GM10847 (cell line): ENCODE data around the gene GPR17.

Source experiments
- POLR2A ChIP-seq: IDR thresholded peaks from 2 replicates; pipeline ENCODE4 v1.6.1; 2011; ENCODE audit not compliant: insufficient read length; ENCODE audit errors: extremely low read depth

Gene GPR17

DNA sequence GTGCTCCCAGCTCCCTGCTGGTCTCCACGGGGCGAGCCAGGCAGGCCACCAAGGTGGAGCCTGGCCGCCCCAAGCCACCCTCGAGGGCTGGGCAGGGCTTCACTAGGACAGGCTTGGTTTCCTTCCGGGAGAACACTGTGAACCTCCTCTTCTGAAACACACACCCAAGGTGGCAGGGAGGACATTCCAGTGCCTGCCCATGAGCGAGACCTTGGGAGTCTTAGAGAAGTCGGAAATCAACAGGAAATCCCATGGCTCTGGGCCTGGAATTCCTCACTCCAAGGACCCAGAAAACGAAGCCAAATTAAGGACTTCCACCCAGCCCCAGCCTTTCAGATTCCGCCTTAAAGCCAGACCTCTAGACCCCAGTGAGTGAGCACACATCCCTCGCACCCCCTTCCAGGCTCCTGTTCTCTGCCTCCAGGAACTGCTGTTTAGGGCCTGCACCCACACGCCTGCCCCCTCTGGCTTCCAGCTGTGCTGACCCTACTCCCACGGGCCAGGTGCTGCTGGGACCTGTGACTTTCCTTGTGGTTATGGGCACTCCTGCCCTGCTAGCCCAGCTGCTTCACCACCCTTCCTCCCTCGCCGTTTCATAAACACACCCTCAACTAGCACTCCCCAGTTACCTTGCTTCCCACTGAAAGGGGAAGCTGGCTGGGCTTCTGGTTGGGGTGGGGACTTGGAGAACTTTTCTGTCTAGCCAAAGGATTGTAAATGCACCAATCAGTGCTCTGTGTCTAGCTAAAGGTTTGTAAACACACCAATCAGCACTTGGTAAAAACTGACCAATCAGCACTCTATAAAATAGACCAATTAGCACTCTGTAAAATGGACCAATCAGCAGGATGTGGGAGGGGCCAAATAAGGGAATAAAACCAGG, 13.7 kb downstream of the GPR17 start:
- TF ChIP-seq POLR2A = no peak

DNA sequence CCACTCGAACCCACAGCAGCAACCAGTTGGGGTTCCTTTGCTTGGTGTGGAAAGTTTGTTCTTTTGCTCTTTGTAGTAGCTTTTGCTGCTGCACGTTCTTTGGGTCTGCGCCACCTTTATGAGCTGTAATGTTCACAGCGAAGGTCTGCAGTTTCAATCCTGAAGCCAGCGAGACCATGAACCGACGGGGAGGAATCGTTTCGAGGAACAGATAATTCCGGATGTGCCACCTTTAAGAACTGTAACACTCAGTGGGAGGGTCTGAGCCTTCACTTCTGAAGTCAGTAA, 14.3 kb downstream of the GPR17 start:
- no peak for TF ChIP-seq POLR2A

DNA sequence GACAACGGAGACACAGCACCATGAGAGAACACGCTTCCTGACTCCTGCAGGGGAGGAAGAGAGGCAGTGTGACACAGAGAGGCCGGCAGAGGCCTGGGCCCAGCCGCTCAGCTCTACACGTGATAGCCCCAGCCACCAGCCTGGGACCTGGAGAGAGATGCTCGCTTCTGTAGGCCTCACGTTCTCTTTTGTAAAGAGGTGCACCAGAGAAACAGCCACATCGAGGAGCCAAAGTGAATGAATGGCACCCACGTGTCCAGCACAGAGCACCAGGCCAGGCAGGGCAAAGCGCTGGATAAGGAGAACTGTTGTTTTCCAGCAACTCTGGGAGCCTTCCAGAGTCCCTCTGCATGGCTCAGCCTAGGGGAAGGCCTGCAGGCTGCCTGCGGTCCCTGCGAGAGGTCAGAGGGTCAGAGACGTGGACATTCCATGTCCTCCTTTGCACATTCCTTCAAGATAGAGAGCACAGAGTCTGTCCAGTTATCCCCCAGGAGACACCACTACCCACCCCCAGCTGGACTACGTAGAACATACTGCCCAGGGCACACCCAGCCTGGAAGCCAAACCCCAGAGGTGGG, 15.2 kb downstream of the GPR17 start:
- TF ChIP-seq POLR2A = no peak

DNA sequence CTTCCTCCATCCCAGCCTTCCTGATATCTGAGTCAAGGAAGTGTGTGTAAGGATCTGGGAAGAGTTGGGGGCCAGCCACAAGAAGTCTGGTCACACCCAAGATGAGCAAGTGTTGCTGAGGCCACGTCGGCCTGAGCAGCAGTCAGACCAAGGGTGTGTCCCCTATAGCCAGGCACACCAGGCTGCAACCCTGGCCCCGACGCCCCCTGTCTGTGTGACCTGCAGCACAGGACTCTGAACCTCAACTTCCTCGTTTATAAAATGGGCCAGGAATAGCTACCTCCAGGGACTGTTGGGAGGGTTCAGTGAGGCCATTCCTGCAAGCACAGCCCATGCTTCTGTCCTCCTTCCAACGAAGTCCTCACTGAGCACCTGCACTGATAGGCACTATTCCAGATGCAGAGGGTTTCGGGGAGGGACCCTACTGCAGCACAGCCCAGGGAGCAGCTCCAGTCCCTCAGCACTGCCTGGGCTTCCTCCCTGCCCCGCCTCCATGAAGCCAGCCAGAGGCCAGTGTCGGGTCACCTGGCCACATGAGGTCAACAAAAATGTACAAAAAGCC, 16.1 kb downstream of the GPR17 start:
- no peak for TF ChIP-seq POLR2A

DNA sequence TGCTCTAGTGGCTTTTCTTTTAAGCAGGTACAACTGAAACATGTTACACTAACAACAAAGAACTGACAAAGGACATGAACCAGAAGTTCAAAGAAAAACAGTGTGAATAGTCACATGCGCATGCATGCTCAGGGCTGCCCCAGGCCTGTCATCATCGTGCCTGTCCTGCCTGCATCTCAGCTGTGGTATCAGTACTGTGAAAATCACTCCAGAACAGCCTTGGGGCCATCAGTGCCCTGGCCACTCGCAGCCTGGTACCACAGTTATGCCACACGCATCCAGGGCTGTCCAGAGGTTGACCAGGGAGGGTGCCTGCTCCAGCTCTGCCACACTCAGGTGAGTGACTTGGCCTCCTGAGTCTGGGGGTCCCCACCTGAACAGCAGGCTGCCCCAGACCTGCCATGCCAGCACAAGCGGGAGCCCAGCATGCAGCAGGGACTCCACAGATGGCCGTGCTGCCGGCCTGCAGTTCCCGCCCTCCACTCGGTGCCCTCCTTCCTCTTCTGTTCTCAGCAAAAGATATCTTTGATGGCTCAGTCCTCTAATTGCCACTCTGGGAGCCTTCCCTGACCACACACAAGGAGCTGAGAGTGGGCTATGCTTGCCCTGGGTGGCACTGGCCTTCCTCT, 17.1 kb downstream of the GPR17 start:
- TF ChIP-seq POLR2A = no peak

DNA sequence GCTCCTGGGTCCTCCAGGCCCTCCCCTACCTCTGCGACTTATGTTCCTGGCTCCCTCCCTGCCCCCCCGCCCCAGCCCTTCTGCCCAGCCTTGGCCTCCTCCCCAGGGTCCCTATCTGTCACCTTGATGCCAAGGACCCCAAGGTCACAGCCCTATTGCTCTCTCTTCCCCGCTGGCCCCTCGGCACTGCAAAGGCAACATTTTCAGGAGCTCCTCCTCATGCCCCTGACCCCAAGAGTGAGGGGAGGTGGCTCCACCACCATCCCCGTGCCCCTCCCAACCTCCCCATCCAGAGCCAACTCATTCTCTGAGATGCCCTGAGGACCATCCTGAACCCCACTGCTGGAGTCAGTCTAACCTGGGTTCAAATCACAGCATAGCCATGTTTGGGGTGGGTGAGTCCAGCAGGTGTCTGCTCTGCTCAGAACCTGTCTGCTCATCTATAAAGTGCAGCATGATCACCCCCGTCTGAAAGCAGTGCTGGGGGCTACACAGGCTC, 17.7 kb downstream of the GPR17 start:
- TF ChIP-seq POLR2A = no peak

DNA sequence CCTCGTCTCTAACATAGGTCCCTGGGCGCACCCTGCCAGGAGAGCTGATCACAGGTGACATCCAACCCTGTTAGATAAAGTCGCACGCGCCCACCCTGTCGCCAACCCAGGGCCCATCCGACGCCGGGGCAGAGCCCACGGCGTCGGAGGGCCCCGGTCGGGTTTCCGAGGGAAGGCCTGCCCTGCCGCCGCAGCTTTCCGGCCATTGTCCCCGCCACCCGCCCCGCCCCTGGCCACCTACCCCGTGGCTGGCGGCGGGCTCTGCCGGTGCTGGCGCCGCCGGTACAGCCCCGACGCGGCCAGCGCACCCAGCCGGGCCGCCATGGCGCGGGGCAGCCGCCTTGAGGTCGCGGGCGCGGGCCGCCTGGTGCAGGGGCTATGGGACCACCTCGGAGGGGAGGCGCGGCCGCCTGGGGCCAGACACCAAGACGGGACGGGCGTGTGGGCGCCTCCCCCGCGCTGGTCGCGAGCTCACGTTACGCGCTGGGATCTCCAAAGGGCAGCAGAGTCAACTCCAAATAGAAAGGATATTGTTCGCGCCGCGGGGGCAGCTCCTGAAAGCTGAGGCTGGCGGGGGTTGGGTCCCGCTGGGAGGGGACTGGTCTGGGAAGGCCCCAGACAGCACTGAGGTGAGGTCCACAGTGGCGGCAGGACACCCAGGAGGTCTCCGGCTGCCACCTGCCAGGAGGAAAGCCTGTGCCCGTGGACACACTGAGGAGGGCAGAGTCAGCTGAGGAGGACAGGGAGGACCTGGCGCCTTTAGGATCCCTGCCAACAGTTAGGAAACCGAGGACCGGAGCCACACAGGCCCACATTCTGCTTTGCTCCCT, 18.3 kb downstream of the GPR17 start:
- TF ChIP-seq POLR2A = no peak

DNA sequence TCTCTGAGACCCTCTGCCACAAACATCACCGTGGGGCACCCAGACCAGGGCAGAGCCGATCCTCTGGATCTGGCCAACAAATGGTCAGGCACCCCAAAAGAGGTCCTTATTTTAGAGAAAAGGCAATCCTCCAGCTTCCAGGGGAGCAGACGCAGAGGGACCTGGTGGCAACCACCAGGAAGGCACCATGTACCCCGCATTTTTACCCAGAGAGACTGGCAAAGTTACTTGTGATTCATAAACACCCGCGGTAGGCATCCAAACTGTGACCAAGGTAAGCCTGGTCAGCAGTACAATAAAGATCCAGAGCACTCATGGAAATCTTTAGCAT, 18.9 kb downstream of the GPR17 start:
- TF ChIP-seq POLR2A = no peak

DNA sequence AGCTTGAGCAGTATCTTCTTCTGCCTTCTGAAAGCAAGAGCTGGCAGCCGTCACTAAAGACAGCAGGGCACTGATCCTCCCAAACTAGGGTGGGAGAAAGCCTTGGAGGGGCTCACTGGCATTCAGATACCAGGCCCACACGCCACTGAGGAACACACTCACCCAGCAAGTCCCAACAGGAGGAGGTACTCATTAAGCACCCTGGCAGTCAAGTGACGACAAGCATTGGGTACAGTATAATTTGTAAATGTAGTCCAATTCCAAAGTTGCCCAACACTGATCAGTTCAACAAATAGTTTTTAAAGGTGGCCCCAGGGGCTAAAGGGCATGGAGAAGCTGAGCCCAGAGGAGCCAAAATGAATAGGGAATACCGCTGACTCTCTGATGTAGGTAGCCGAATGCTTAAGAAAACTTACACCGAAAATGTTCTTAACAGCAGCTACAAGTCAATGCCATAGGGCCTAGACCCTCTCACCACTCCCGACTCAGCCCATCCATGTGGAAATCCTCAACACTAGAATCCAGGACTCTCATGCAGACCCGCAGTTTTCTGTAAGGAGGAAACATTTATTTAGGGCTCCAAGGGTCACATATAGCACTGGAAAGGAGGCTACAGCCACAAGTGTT, 19.4 kb downstream of the GPR17 start:
- TF ChIP-seq POLR2A = no peak

DNA sequence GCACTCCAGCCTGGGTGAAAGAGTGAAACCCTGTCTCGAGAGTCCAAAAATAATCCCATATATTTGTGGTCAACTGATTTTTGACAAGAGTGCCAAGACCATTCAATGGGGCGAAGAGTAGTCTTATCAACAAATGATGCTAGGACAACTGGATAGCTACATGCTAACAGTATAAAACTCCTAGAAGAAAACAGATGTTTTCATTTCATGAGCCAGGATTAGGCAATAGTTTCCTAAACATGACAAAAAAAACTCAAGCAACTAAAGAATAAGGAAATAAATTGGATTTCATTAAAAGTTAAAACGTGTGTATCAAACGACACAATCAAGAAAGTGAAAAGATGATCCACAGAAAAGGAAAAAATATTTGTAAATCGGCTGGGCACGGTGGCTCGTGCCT, 23.1 kb downstream of the GPR17 start:
- TF ChIP-seq POLR2A = no peak

DNA sequence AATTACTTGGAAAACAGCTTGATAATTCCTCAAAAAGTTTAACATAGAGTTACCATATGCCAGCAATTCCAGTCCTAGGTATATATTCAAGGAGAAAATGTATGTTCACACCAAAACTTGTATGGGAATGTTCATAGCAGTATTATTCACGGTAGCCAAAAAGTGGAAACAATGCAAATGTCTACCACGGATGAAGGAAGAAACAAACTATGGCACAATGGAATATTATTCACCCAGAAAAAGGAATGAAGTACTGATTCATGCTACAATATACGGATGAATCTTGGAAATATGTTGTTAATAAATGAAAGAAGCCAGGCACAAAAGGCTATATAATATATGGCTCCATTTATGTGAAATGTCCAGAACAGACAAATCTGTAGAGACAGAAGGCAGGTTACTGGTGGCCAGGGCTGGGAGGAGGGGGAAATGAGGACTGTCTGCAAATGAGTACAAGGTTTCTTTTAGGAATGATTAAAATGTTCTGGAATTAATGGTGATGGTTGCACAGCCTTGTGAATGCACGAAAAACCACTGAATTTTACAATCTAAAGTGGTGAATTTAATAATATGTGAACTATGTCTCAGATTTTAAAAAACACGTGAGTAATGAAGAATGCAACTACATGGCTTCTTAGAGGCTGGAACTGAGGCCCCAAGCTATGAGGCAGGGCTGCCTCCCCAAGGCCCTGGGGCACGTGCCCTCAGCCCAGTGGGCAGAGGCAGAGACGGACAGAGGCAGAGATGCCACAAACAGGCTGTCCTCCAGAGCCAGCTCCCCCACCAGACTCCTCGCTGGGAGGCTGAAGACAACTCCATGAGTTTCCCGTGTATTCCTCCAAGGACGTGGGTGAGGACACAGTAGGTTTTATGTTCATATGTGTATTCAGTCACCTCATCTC, 24.4 kb downstream of the GPR17 start:
- no peak for TF ChIP-seq POLR2A

DNA sequence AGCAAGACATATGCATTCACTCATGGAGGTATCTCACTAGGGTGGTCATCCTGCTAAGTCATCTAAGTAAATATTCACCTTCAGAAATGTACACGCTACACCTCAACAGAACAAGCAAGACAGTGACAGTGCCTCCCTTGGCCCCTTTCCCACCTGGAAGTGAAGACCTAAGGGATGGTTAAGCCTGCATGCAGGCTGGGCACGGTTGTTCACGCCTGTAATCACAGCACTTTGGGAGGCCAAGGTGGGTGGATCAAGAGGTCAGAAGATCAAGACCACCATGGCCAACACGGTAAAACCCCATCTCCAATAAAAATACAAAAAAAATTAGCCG, 25.0 kb downstream of the GPR17 start:
- no peak for TF ChIP-seq POLR2A

DNA sequence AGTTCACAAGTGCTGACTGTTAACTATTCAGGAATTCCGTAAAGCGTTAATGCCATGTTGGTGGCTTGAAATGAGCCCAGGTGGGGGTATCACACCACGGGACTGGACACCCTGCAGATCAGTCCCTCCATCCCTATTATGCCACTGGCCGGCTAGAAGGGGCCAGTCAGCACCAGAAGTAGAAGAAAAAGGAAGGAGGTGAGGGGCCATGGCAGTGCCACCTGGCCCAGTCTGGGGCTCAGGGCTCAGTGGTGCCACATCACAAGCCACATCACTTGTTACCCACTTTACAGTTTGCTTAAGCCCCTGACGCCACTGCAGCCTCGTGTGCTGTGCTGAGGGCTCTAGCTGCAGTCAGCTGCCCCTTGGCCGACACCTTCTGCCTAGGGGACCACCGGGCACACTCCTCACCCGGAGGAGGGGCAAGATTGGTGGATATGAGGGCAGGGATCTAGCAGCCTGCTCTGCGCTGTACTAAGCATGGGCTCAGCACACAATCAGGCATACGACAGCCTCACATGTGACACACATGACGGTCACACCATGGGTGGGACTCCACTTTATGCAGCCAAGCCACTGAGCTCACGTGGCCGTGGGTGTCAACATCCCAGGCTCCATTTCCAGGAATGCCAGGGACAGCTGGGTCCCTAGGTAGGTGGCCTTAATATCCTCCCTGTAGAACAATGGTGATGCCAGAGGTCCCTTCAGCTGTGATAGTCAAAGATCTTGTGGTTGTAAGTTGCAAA, 25.8 kb downstream of the GPR17 start:
- TF ChIP-seq POLR2A = no peak

DNA sequence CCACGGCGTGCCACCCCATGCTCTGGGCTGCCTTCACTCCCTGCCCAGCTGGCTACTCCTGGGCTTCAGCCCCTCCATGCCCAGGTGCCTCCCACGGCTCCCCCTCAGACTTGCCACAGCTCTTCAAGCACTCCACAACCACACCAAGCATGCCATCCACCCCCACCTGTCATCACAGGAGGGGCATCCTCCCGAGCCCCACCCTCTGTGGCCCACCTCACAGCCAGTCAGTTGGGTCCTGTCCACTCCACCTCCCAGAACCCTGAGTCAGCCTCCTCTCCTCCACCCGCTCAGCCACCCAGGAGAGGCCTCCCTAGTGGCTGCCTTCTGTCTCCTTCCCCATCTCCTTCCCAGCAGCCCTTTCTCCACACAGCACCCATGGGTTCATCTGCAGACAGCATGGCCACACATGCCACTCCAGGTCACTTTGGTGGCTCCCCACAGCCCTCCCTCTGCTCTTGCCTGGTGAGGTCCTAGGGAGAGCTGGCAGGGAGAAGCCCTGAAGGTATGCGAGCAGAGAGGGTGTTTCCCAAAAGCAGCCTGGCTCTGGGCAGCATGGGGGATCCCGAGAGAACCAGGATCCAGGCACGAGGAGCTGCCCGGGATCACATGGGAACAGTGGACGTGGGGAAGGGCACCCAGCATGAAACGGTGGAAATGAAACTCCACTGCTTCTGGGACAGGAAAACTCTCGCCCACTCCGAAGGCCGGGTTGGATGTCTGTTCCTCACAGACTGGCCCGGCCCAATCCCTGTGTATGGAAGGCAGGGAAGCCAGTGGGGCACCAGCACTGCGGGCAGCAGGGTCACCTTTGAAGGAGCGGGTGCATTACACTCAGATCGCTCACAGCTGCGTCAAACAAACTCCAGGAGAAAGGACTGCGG, 26.6 kb downstream of the GPR17 start:
- TF ChIP-seq POLR2A = no peak
